GM12878 (cell line): ENCODE measurements around the gene CANT1. TPM values are rescaled to one million over a fixed set of nuclear protein-coding genes. Genes with fewer than 3 reads are reported as not detected.

Source experiments
- ATAC-seq: fragments of 200-7000 bp; cut with Tn5 transposase; 3 replicates; pipeline ENCODE4 v1.9.1; 2020; ENCODE audit warnings: mild to moderate bottlenecking, moderate library complexity
- BruUV-seq: library from RNA; stranded (reverse); fragments of 400-500 nt; replicated peaks from 2 replicates; lab custom pipeline; 2021; lab: Mats Ljungman, UMichigan
- CTCF ChIA-PET: fragments of 300-600 bp; sonication (Branson Sonifier 250); formaldehyde crosslinking; extraction: SDS; loops from one replicate; lab custom pipeline; 2021; ENCODE audit warnings: inconsistent platforms; lab: Yijun Ruan, JAX
- POLR2A ChIA-PET: fragments of 350-600 bp; formaldehyde crosslinking; extraction: SDS; loops from one replicate; lab custom pipeline; 2021; ENCODE audit warnings: inconsistent platforms; lab: Charles Lee
- RAD21 ChIA-PET: fragments of 300-600 bp; sonication (Branson Sonifier 250); formaldehyde crosslinking; loops from one replicate; lab custom pipeline; 2023; ENCODE audit warnings: antibody characterized with exemption; ENCODE audit not compliant: unreplicated experiment; lab: Charles Lee
- SMC1A ChIA-PET: fragments of 300-600 bp; sonication (Branson Sonifier 250); formaldehyde crosslinking; loops from one replicate; lab custom pipeline; 2023; ENCODE audit not compliant: unreplicated experiment, uncharacterized antibody; lab: Charles Lee
- DNase-seq: peaks from one replicate; pipeline ENCODE4 v3.0.0-alpha.2; 2011; ENCODE audit warnings: low read depth, low spot score
- FAIRE-seq: peaks from 3 replicates; lab custom pipeline; 2011; peaks lifted over from hg19 to GRCh38; lab: Jason Lieb, UNC
- H2AFZ ChIP-seq: 2 replicates; pipeline ENCODE4 v1.6.0; 2011; ENCODE audit warnings: low read depth, low read length, control low read depth; ENCODE audit not compliant: control insufficient read depth
- H3K27ac ChIP-seq: 2 replicates; pipeline ENCODE4 v1.5.1; 2011; ENCODE audit warnings: control low read depth; ENCODE audit not compliant: control insufficient read depth, insufficient read depth
- H3K27me3 ChIP-seq, 2 experiments: replicated peaks in 1 of 2; 2 replicates each; pipeline versions ENCODE4 v1.6.0 to v1.6.1; 2011; ENCODE audit warnings: low read length in 1 of 2; ENCODE audit not compliant: control insufficient read depth in 2 of 2, insufficient read depth in 2 of 2
- H3K36me3 ChIP-seq, 2 experiments: 2 replicates each; pipeline ENCODE4 v1.5.1; 2011; ENCODE audit warnings: low read length in 1 of 2; ENCODE audit not compliant: control insufficient read depth in 2 of 2, insufficient read depth in 2 of 2
- H3K4me1 ChIP-seq: 2 replicates; pipeline ENCODE4 v1.6.1; 2011; ENCODE audit warnings: mild to moderate bottlenecking, low read length, moderate library complexity, mixed read lengths; ENCODE audit not compliant: control insufficient read depth, insufficient read depth
- H3K4me2 ChIP-seq: 2 replicates; pipeline ENCODE4 v1.6.0; 2011; ENCODE audit warnings: control low read depth; ENCODE audit not compliant: control insufficient read depth, insufficient read depth
- H3K4me3 ChIP-seq: fragments of 200-600 bp; sonication (generic); 2 replicates; pipeline ENCODE4 v1.5.1; 2016
- H3K79me2 ChIP-seq: 2 replicates; pipeline ENCODE4 v1.6.0; 2011; ENCODE audit warnings: low read length; ENCODE audit not compliant: control insufficient read depth, insufficient read depth
- H3K9ac ChIP-seq: 2 replicates; pipeline ENCODE4 v1.8.0; 2011; ENCODE audit warnings: low read length, control low read depth, mixed read lengths; ENCODE audit not compliant: control insufficient read depth, insufficient read depth
- H3K9me3 ChIP-seq: replicated peaks from 3 replicates; pipeline ENCODE4 v1.5.1; 2011; ENCODE audit warnings: mild to moderate bottlenecking, low read length; ENCODE audit not compliant: control insufficient read depth, insufficient read depth
- H4K20me1 ChIP-seq: 2 replicates; pipeline ENCODE4 v1.6.0; 2011; ENCODE audit not compliant: control insufficient read depth, insufficient read depth
- CBFB ChIP-seq: IDR thresholded peaks from 2 replicates; pipeline ENCODE4 v1.6.1; 2016; ENCODE audit warnings: antibody characterized with exemption, low read depth
- CBX5 ChIP-seq: sonication (generic); IDR thresholded peaks from 2 replicates; pipeline ENCODE4 v1.6.1; 2016; ENCODE audit warnings: low read depth, moderate library complexity, mild to moderate bottlenecking, inconsistent platforms
- MLLT1 ChIP-seq: fragments of 450-650 bp; IDR thresholded peaks from 2 replicates; pipeline ENCODE4 v1.6.1; 2016; ENCODE audit warnings: mild to moderate bottlenecking
- NFYB ChIP-seq: IDR thresholded peaks from 2 replicates; pipeline ENCODE4 v1.6.1; 2011; ENCODE audit warnings: low read depth, mild to moderate bottlenecking, low read length, improper control_type of control experiment, moderate library complexity; ENCODE audit not compliant: insufficient read depth
- NR2C2 ChIP-seq: IDR thresholded peaks from 2 replicates; pipeline ENCODE4 v1.6.1; 2011; ENCODE audit warnings: borderline replicate concordance, low read depth; ENCODE audit not compliant: control insufficient read depth, insufficient read length
- NR2F1 ChIP-seq: fragments of 450-650 bp; conservative IDR thresholded peaks from 2 replicates; pipeline ENCODE4 v1.6.1; 2017; ENCODE audit warnings: mild to moderate bottlenecking
- PAX8 ChIP-seq: fragments of 450-650 bp; IDR thresholded peaks from 2 replicates; pipeline ENCODE4 v1.6.1; 2017; ENCODE audit warnings: mild to moderate bottlenecking, moderate library complexity
- POLR2A ChIP-seq: IDR thresholded peaks from 2 replicates; pipeline ENCODE4 v1.6.1; 2011; ENCODE audit warnings: low read depth, mild to moderate bottlenecking, low read length
- PRDM15 ChIP-seq: fragments of 450-650 bp; formaldehyde crosslinking; IDR thresholded peaks from 2 replicates; pipeline ENCODE4 v1.4.0; 2020; ENCODE audit warnings: mild to moderate bottlenecking, moderate library complexity
- RBBP5 ChIP-seq: fragments of 200-600 bp; sonication (generic); conservative IDR thresholded peaks from 2 replicates; pipeline ENCODE4 v1.6.1; 2016
- SMAD5 ChIP-seq: IDR thresholded peaks from 2 replicates; pipeline ENCODE4 v1.6.1; 2016; ENCODE audit warnings: antibody characterized with exemption, low read depth
- ZNF592 ChIP-seq: fragments of 450-650 bp; IDR thresholded peaks from 2 replicates; pipeline ENCODE4 v1.6.1; 2017; ENCODE audit warnings: mild to moderate bottlenecking, moderate library complexity
- WGBS: methylation state at CpG from one replicate; pipeline ENCODE4 v1.1.6; 2016; ENCODE audit warnings: low lambda C conversion rate; ENCODE audit not compliant: insufficient replicate concordance, insufficient coverage; ENCODE audit errors: missing lambda C conversion rate; 5-methylcytosine and 5-hydroxymethylcytosine counted together
- in situ Hi-C: fragments of 300-500 bp; cut with MboI; formaldehyde crosslinking; loops from 9 replicates; pipeline ENCODE4 v1.14.3; 2018; ENCODE audit warnings: mixed read lengths
- intact Hi-C: fragments of 100-400 bp; cut with micrococcal nuclease; formaldehyde crosslinking; loops from one replicate; pipeline ENCODE4 v1.14.2; 2022; ENCODE audit not compliant: unreplicated experiment
- polyA plus RNA-seq, 11 experiments: library from polyadenylated mRNA; depleted of rRNA in 4 of 11; unstranded in 6 of 11; stranded (reverse) in 5 of 11; fragments of >200 nt; fragmentation: Nextera tagmentation in 4 of 11; fragmentation: Illumina TruSeq in 1 of 11; extraction: Ambion mirVana in 4 of 11; extraction: Trizol in 1 of 11; gene quantifications; 1 replicate in 1 of 11; 2 replicates in 10 of 11; pipeline versions ENCODE4 v1.2.1 to v1.2.3, GENCODE V29; 2011 to 2016; ENCODE audit warnings: inconsistent platforms in 2 of 11, missing spikeins in 2 of 11, low read depth in 1 of 11
- total RNA-seq, 4 experiments: library from RNA; depleted of rRNA in 3 of 4; stranded (reverse); fragments of >200 nt in 3 of 4; fragmentation: Illumina TruSeq in 1 of 4; extraction: Trizol in 1 of 4; gene quantifications; 2 replicates each; pipeline versions ENCODE4 v1.2.1 to v1.2.3, GENCODE V29; 2013 to 2021

CANT1 gene
- total and polyA plus RNA-seq, 10 of the 15 experiments (the other 5 are each of a cell fraction or from before 2014, with no cell fraction given) = 2.2 to 59.2 (median 20.2) TPM

- H3K36me3 ChIP-seq = no peaks in the 10 kb centered on the region
- ChIA-PET SMC1A (interaction anchor here (1.1 kb wide), 1 partner anchor 36 kb away, joined by 4 read pairs; no protein-coding TSS in a partner anchor), RAD21 (interaction anchor here (1.0 to 2.1 kb wide), 2 partner anchors 36 to 347 kb away, joined by 3 to 7 read pairs; no protein-coding TSS in a partner anchor), CTCF (interaction anchor here (0.6 to 2.9 kb wide), 12 partner anchors 8 to 346 kb away, joined by 3 to 27 read pairs (median 8); no protein-coding TSS in a partner anchor), POLR2A (interaction anchor here (0.7 kb wide), 1 partner anchor 47 kb away, joined by 4 read pairs; no protein-coding TSS in a partner anchor)
- H3K79me2 ChIP-seq = no peaks in the 10 kb centered on the region
- intact Hi-C loops (loop anchor here (2.0 kb wide), 1 partner anchor 36 kb away; no protein-coding TSS in a partner anchor), in situ Hi-C loops (no loop called here)
- no peak for ATAC-seq
- no peaks in the 10 kb centered on the region for H3K4me1 ChIP-seq
- H4K20me1 ChIP-seq = no peaks in the 10 kb centered on the region; the same call in 1 of the 2 replicates
- no peak for DNase-seq
- BruUV-seq = no TSS peak
- 48% methylated on average over 25 of the region's 25 CpGs for WGBS
- no peak overlapping the region for H2AFZ ChIP-seq
- FAIRE-seq = no peak
- no peak overlapping the region for H3K4me2 ChIP-seq
- H3K9me3 ChIP-seq = no peaks in the 10 kb centered on the region
- H3K27me3 ChIP-seq = no peaks in the 10 kb centered on the region; a peak in 1 of 4 replicates
- H3K4me3 ChIP-seq = no peak overlapping the region
- no peak overlapping the region for H3K27ac ChIP-seq
- no peak overlapping the region for H3K9ac ChIP-seq
- no peak for TF ChIP-seq RBBP5
- TF ChIP-seq NR2C2 = no peak
- no peak for TF ChIP-seq SMAD5
- TF ChIP-seq CBX5 = no peak
- TF ChIP-seq CBFB = no peak
- TF ChIP-seq ZNF592 = no peak
- no peak for TF ChIP-seq NR2F1
- no peak for TF ChIP-seq PAX8
- TF ChIP-seq POLR2A = no peak
- no peak for TF ChIP-seq PRDM15 (CRISPR knock-in tag)
- TF ChIP-seq NFYB = no peak
- no peak for TF ChIP-seq MLLT1
These were observed 36.8 kb upstream of the CANT1 start for GRCh38 chr17:79046197-79046915.
